ENCODE data around the gene PGAP3.
A peak's percentile ranks its signal among the peaks of the same experiment; 100 is the strongest.

PGAP3 gene

DNA sequence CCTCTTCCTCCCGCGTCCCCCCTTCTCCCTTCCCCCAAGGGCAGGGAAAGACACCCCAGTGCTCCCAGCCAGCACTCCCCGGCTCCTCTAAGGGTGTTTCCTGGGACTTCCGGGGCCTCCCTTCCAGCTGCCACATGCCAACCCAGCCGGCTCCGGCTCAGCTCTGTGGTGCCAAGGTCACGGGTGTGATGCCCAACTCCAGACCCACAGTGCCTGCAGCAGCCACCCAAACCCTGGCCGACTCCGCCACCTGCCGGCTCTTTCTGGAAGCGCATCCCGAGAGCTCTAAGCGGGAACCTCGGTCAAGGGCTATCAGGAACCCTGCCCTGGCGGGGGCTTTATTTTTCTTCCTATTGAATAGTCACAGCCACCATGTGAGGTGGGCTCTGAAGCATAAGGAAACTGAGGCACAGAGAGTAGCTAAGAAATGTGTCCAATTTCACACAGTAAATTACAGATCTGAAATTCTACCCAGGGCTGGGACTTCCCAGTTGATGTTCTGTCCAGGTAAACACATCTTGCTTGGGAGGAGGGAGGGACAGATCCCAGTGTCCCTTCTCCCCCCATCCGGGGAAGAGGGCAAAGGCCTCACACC lies 64.4 kb downstream of the PGAP3 start:
- H3K4me3 ChIP-seq (ENCODE audit: control insufficient read depth, low read depth, low read length) = no peak overlapping the region
- DNase-seq (ENCODE audit: low read depth) = no peak
- TF ChIP-seq, protein P1, sequence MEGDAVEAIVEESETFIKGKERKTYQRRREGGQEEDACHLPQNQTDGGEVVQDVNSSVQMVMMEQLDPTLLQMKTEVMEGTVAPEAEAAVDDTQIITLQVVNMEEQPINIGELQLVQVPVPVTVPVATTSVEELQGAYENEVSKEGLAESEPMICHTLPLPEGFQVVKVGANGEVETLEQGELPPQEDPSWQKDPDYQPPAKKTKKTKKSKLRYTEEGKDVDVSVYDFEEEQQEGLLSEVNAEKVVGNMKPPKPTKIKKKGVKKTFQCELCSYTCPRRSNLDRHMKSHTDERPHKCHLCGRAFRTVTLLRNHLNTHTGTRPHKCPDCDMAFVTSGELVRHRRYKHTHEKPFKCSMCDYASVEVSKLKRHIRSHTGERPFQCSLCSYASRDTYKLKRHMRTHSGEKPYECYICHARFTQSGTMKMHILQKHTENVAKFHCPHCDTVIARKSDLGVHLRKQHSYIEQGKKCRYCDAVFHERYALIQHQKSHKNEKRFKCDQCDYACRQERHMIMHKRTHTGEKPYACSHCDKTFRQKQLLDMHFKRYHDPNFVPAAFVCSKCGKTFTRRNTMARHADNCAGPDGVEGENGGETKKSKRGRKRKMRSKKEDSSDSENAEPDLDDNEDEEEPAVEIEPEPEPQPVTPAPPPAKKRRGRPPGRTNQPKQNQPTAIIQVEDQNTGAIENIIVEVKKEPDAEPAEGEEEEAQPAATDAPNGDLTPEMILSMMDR (IDR thresholded peaks at IDR 0.05; ENCODE audit: control insufficient read depth, insufficient read depth, low read depth, low read length, missing control alignments) = peak; percentile 97

DNA sequence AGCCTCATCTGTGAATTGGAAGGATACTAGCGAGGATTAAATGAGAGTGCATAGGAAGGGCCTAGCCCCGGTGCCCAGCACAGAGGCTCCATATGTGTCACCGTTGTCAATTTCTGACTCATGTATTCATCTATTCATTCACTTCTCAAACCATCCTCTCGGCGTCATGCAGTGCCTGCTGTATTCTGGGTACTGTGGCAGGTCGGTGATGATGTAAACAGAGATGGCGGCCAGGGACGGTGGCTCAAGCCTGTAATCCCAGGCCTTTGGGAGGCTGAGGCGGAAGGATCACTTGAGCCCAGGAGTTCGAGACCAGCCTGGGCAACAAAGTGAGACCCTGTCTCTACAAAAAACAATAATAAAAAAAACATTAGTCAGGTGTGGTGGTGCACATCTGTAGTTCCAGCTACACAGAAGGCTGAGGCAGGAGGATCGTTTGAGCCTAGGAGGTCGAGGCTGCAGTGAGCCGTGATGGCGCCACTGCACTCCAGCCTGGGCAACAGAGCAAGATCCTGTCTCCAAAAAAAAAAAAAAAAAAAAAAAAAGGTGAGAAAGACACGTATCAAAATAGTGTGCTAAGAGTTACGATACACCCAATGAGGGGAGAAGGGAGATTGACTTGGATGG lies 65.4 kb downstream of the PGAP3 start:
- no peak overlapping the region for H3K4me3 ChIP-seq (ENCODE audit: control insufficient read depth, low read depth, low read length)
- no peak for DNase-seq (ENCODE audit: low read depth)
- TF ChIP-seq, protein P1 (IDR thresholded peaks at IDR 0.05; ENCODE audit: control insufficient read depth, insufficient read depth, low read depth, low read length, missing control alignments) = no peak

- H3K4me3 ChIP-seq (ENCODE audit: control insufficient read depth, low read depth, low read length) = no peak overlapping the region
- peak; percentile 23 for DNase-seq (ENCODE audit: low read depth)
- TF ChIP-seq, protein P1 (IDR thresholded peaks at IDR 0.05; ENCODE audit: control insufficient read depth, insufficient read depth, low read depth, low read length, missing control alignments) = peak; percentile 100
These were observed 66.1 kb downstream of the PGAP3 start for GRCh38 chr17:39621523-39622379.
